Suprapubic skin (tissue), 4 donors: ENCODE data around the gene ARL10. TPM values are rescaled to one million over a fixed set of nuclear protein-coding genes. Genes with fewer than 3 reads are reported as not detected.

Experiments used
- DNase-seq, 2 donors: peaks; one replicate each; pipeline ENCODE4 v3.0.0-alpha.2; 2019; ENCODE audit warnings: low spot score in 2 of 2
- H3K27ac ChIP-seq: fragments of 200-600 bp; sonication (generic); one replicate; pipeline ENCODE4 v1.5.1; 2019
- H3K27me3 ChIP-seq: fragments of 200-600 bp; sonication (generic); one replicate; pipeline ENCODE4 v1.5.1; 2019
- H3K36me3 ChIP-seq: fragments of 200-600 bp; sonication (generic); one replicate; pipeline ENCODE4 v1.5.1; 2019
- H3K4me1 ChIP-seq: fragments of 200-600 bp; sonication (generic); one replicate; pipeline ENCODE4 v1.5.1; 2019
- H3K4me3 ChIP-seq: fragments of 200-600 bp; sonication (generic); one replicate; pipeline ENCODE4 v1.5.1; 2019; ENCODE audit warnings: mild to moderate bottlenecking
- H3K9me3 ChIP-seq: fragments of 200-600 bp; sonication (generic); one replicate; pipeline ENCODE4 v1.5.1; 2019
- CTCF ChIP-seq, 2 donors: fragments of 200-600 bp in 1 of 2; fragments of 450-650 bp in 1 of 2; sonication (generic) in 1 of 2; IDR thresholded peaks; one replicate each; pipeline ENCODE4 v1.5.1; 2016 to 2019; ENCODE audit warnings: antibody characterized with exemption in 2 of 2, mild to moderate bottlenecking in 1 of 2, moderate library complexity in 1 of 2
- EP300 ChIP-seq: sonication (generic); formaldehyde crosslinking; IDR thresholded peaks from one replicate; pipeline ENCODE4 v1.6.1; 2017; ENCODE audit warnings: antibody characterized with exemption
- POLR2A ChIP-seq, 2 donors: fragments of 450-650 bp; IDR thresholded peaks; one replicate each; pipeline ENCODE4 v1.6.1; 2017; ENCODE audit warnings: antibody characterized with exemption in 2 of 2, mild to moderate bottlenecking in 2 of 2, moderate library complexity in 2 of 2
- POLR2AphosphoS5 ChIP-seq, 3 donors: sonication (generic); formaldehyde crosslinking; IDR thresholded peaks; one replicate each; pipeline ENCODE4 v1.6.1; 2017; ENCODE audit warnings: antibody characterized with exemption in 3 of 3
- WGBS: methylation state at CpG from one replicate; pipeline ENCODE4 v1.1.5; 2018; 5-methylcytosine and 5-hydroxymethylcytosine counted together
- total RNA-seq, 4 donors: library from RNA; depleted of rRNA; stranded (reverse); fragments of >200 nt; gene quantifications; one replicate each; pipeline ENCODE4 v1.1.0, GENCODE V29; 2016

Gene ARL10
- total RNA-seq, 4 donors from 2014 or later, result 7.1 to 36.4 (median 21.2) TPM

GRCh38 chr5:176409765-176410164 lies 44.5 kb downstream of the ARL10 start:
- H3K36me3 ChIP-seq, result peaks cover 40% of the 10 kb centered on the region
- peak in 1 of 2 donors; percentile 40 for DNase-seq
- no peaks in the 10 kb centered on the region for H3K27me3 ChIP-seq
- no peak overlapping the region for H3K4me3 ChIP-seq
- WGBS, result 88% methylated on average over 3 of the region's 4 CpGs
- peaks cover 84% of the 10 kb centered on the region for H3K4me1 ChIP-seq
- no peaks in the 10 kb centered on the region for H3K9me3 ChIP-seq
- H3K27ac ChIP-seq, result peak overlapping the region; percentile 98
- TF ChIP-seq EP300, result no peak
- TF ChIP-seq CTCF (IDR thresholded peaks at IDR 0.05), result no peak
- TF ChIP-seq POLR2A (IDR thresholded peaks at IDR 0.05), result no peak
- TF ChIP-seq POLR2AphosphoS5 (IDR thresholded peaks at IDR 0.05), result no peak

GRCh38 chr5:176410486-176411180 lies 45.3 kb downstream of the ARL10 start:
- peak in 1 of 2 donors; percentile 70 for DNase-seq
- WGBS, result 65% methylated on average over 4 of the region's 5 CpGs
- Histone ChIP-seq H3K4me3 (peak overlapping the region; percentile 0), H3K9me3 (no peaks in the 10 kb centered on the region), H3K27ac (peak overlapping the region; percentile 98), H3K4me1 (peaks cover 93% of the 10 kb centered on the region), H3K36me3 (peaks cover 35% of the 10 kb centered on the region), H3K27me3 (no peaks in the 10 kb centered on the region)
- TF ChIP-seq EP300 (no peak), CTCF (IDR thresholded peaks at IDR 0.05) (peak in 1 of 2 donors; percentile 24)

- TF ChIP-seq POLR2AphosphoS5 (IDR thresholded peaks at IDR 0.05) (no peak), EP300 (no peak), CTCF (IDR thresholded peaks at IDR 0.05) (no peak), POLR2A (IDR thresholded peaks at IDR 0.05) (no peak)
- Histone ChIP-seq H3K4me3 (peak overlapping the region; percentile 96), H3K4me1 (peaks cover 81% of the 10 kb centered on the region), H3K9me3 (no peaks in the 10 kb centered on the region), H3K27ac (peak overlapping the region; percentile 98), H3K27me3 (no peaks in the 10 kb centered on the region), H3K36me3 (peaks cover 22% of the 10 kb centered on the region)
- DNase-seq, result peak in 1 of 2 donors; percentile 65
- 53% methylated on average over 10 of the region's 10 CpGs for WGBS
Observed at GRCh38 chr5:176412517-176413254, 47.4 kb downstream of the ARL10 start.

GRCh38 chr5:176413255-176413565 lies 47.9 kb downstream of the ARL10 start:
- Histone ChIP-seq H3K4me3 (peak overlapping the region; percentile 96), H3K4me1 (peaks cover 76% of the 10 kb centered on the region), H3K9me3 (no peaks in the 10 kb centered on the region)

More at GRCh38 chr5:176413255-176413565, 47.9 kb downstream of the ARL10 start:
- peak in 1 of 2 donors; percentile 54 for DNase-seq
- Histone ChIP-seq H3K36me3 (peaks cover 17% of the 10 kb centered on the region), H3K27me3 (no peaks in the 10 kb centered on the region), H3K27ac (peak overlapping the region; percentile 98)
- 29% methylated on average over 2 of the region's 2 CpGs for WGBS
- TF ChIP-seq POLR2A (IDR thresholded peaks at IDR 0.05), result no peak
- TF ChIP-seq CTCF (IDR thresholded peaks at IDR 0.05), result no peak
- TF ChIP-seq EP300, result no peak
- TF ChIP-seq POLR2AphosphoS5 (IDR thresholded peaks at IDR 0.05), result no peak
